Measurements from ENCODE around the gene CDC14A.
"Not testable (repeated sequence)": the region's sequence is repeated elsewhere in the genome, so short reads cannot be mapped to it uniquely, and the experiment has no call there.

Gene CDC14A

GRCh38 chr1:100407390-100407789 is 55.1 kb downstream of the CDC14A start:
- H3K9me3 ChIP-seq (ENCODE audit: control insufficient read depth, low read length); H3K36me3 ChIP-seq (ENCODE audit: control insufficient read depth, insufficient read depth, low read length, severe bottlenecking); H3K4me1 ChIP-seq (ENCODE audit: control insufficient read depth, insufficient read depth, low read length); DNase-seq (ENCODE audit: low read depth); H3K27me3 ChIP-seq (replicated peaks; ENCODE audit: control insufficient read depth, insufficient read depth, low read length); H3K4me3 ChIP-seq (ENCODE audit: low read length); H3K9ac ChIP-seq (ENCODE audit: low read length): not testable (repeated sequence)

DNA sequence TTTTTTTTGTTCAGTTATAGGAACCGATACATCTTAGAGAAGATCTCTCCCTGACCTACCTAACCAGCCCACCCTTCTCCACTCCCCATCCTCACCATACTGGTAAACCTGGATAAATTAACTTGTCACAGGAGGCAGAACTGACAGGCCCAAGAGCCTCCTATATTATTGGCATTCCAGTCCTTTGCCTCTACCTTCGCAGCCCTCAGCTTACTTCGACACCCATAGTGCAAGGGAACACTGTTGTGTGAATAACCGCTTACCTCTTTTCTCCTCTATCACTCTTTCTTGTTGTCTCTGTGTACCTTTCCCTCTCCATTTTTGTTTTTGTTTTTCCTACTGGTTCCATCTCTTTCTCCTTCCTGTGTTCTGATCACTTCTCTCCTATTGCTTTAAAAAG is 58.7 kb downstream of the CDC14A start:
- H3K4me3 ChIP-seq (ENCODE audit: low read length): no peak overlapping the region
- H3K9ac ChIP-seq (ENCODE audit: low read length): no peak overlapping the region
- DNase-seq (ENCODE audit: low read depth): no peak
- H3K4me1 ChIP-seq (ENCODE audit: control insufficient read depth, insufficient read depth, low read length): peaks cover 13% of the 10 kb centered on the region
- H3K36me3 ChIP-seq (ENCODE audit: control insufficient read depth, insufficient read depth, low read length, severe bottlenecking): no peaks in the 10 kb centered on the region
- no peaks in the 10 kb centered on the region for H3K27me3 ChIP-seq (replicated peaks; ENCODE audit: control insufficient read depth, insufficient read depth, low read length)
- H3K9me3 ChIP-seq (ENCODE audit: control insufficient read depth, low read length): no peaks in the 10 kb centered on the region

GRCh38 chr1:100411574-100411973 is 59.3 kb downstream of the CDC14A start:
- H3K27me3 ChIP-seq (replicated peaks; ENCODE audit: control insufficient read depth, insufficient read depth, low read length): no peaks in the 10 kb centered on the region
- no peaks in the 10 kb centered on the region for H3K9me3 ChIP-seq (ENCODE audit: control insufficient read depth, low read length)
- no peak overlapping the region for H3K9ac ChIP-seq (ENCODE audit: low read length)
- H3K4me3 ChIP-seq (ENCODE audit: low read length): no peak overlapping the region
- no peaks in the 10 kb centered on the region for H3K36me3 ChIP-seq (ENCODE audit: control insufficient read depth, insufficient read depth, low read length, severe bottlenecking)
- no peak for DNase-seq (ENCODE audit: low read depth)
- peaks cover 13% of the 10 kb centered on the region for H3K4me1 ChIP-seq (ENCODE audit: control insufficient read depth, insufficient read depth, low read length)

DNA sequence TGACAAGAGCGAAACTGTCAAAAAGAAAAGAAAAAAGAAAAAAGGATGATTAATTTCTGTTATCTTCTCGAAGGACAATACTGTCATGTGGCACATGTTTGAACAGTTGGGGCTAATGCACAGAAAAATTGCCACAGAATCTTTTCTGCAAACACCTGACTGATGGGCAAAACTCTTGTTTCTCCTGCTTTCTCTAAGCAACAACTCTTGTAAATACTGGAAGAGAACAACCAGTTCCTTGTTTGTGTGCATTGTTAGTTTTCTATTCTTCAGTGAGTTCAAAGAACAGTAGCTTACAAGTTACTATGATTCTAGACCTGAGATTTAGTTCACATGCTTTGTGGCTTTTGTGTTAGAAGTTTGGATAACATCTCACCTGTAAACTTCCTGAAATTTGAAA is 60.7 kb downstream of the CDC14A start:
- no peak for DNase-seq (ENCODE audit: low read depth)
- H3K9me3 ChIP-seq (ENCODE audit: control insufficient read depth, low read length): no peaks in the 10 kb centered on the region

DNA sequence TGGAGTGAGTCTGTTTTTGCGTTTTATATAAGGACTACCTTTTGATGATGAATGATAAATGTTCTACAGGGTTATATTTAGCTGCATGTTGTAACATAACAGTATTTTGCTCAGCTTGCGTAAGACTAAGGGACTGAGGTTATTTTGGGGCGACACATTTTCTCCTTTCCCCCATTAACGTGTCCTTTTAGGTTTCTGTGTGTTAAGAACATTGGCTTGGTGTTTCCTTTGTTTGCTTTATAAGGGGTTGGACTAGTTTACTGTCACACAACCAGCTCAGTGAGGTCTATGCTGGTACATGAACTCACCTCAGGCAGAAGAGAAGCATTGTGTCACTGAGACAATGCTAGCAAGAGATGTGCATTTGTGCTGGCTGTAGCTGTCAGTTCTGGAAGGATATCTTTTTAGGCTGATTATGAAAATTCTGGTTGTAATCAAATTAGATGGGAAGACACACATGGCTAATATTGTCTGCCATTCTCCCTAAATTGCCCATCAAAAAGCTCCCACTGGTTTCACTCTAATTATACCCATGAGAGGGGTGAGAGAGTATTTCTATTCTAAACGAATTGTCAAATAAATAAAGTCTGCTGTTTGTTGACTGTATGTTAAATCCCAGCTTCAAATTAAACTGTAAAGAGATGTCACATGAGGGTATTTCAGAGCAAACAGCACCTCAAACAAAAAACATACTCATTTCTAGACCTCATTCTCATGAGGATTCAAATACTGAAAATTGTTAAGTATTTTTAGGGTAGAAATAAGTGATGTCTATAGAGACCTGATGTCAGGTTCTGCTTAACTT is 62.6 kb downstream of the CDC14A start:
- Histone ChIP-seq H3K36me3 (ENCODE audit: control insufficient read depth, insufficient read depth, low read length, severe bottlenecking) (no peaks in the 10 kb centered on the region), H3K27me3 (replicated peaks; ENCODE audit: control insufficient read depth, insufficient read depth, low read length) (no peaks in the 10 kb centered on the region), H3K4me3 (ENCODE audit: low read length) (no peak overlapping the region), H3K9ac (ENCODE audit: low read length) (no peak overlapping the region), H3K4me1 (ENCODE audit: control insufficient read depth, insufficient read depth, low read length) (peaks cover 13% of the 10 kb centered on the region), H3K9me3 (ENCODE audit: control insufficient read depth, low read length) (no peaks in the 10 kb centered on the region)
- DNase-seq (ENCODE audit: low read depth): no peak

More for the DNA sequence above, 60.7 kb downstream of the CDC14A start:
- Histone ChIP-seq H3K9ac (ENCODE audit: low read length) (no peak overlapping the region), H3K4me1 (ENCODE audit: control insufficient read depth, insufficient read depth, low read length) (peaks cover 13% of the 10 kb centered on the region), H3K36me3 (ENCODE audit: control insufficient read depth, insufficient read depth, low read length, severe bottlenecking) (no peaks in the 10 kb centered on the region), H3K27me3 (replicated peaks; ENCODE audit: control insufficient read depth, insufficient read depth, low read length) (no peaks in the 10 kb centered on the region), H3K4me3 (ENCODE audit: low read length) (no peak overlapping the region)

DNA sequence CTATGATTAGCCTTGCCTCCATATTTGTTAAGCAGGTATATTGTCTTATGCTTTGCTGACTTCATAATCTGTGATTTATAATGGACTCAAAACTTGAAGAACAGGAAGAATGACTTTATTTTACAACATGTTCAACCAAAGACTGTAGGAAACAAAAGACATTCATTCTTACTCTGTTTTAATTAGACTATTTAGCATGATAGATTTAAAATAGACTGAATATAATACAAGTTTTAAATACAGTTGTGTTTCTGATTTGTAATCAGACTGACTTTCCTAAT is 63.1 kb downstream of the CDC14A start:
- H3K9me3 ChIP-seq (ENCODE audit: control insufficient read depth, low read length): no peaks in the 10 kb centered on the region
- H3K9ac ChIP-seq (ENCODE audit: low read length): no peak overlapping the region
- DNase-seq (ENCODE audit: low read depth): no peak
- no peak overlapping the region for H3K4me3 ChIP-seq (ENCODE audit: low read length)
- no peaks in the 10 kb centered on the region for H3K27me3 ChIP-seq (replicated peaks; ENCODE audit: control insufficient read depth, insufficient read depth, low read length)
- H3K36me3 ChIP-seq (ENCODE audit: control insufficient read depth, insufficient read depth, low read length, severe bottlenecking): no peaks in the 10 kb centered on the region
- peaks cover 13% of the 10 kb centered on the region for H3K4me1 ChIP-seq (ENCODE audit: control insufficient read depth, insufficient read depth, low read length)

GRCh38 chr1:100419072-100419471 is 66.8 kb downstream of the CDC14A start:
- H3K4me1 ChIP-seq (ENCODE audit: control insufficient read depth, insufficient read depth, low read length): peaks cover 13% of the 10 kb centered on the region

DNA sequence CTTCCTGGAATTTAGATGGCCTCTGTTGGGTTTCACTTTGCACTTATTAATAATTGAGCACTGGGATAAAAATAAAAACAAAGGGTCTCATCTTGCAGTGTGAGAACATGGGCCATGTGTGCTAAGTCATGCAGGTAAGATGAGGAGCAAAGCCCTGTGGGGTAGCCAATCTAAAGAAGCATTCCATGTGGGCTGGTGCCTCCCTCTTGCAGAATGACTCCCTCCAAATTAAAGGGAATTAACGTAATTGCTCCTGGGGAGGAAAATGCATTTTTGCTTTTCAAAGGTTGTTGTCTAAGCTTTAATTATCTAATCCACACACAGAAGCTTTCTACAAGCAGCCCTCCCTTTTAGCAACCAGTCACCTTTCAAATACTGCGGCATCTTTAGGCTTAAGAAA is 69.8 kb downstream of the CDC14A start:
- Histone ChIP-seq H3K4me3 (ENCODE audit: low read length) (no peak overlapping the region), H3K9me3 (ENCODE audit: control insufficient read depth, low read length) (no peaks in the 10 kb centered on the region), H3K4me1 (ENCODE audit: control insufficient read depth, insufficient read depth, low read length) (no peaks in the 10 kb centered on the region), H3K9ac (ENCODE audit: low read length) (no peak overlapping the region), H3K27me3 (replicated peaks; ENCODE audit: control insufficient read depth, insufficient read depth, low read length) (no peaks in the 10 kb centered on the region), H3K36me3 (ENCODE audit: control insufficient read depth, insufficient read depth, low read length, severe bottlenecking) (no peaks in the 10 kb centered on the region)
- DNase-seq (ENCODE audit: low read depth): no peak

More at GRCh38 chr1:100419072-100419471, 66.8 kb downstream of the CDC14A start:
- no peak overlapping the region for H3K4me3 ChIP-seq (ENCODE audit: low read length)
- H3K36me3 ChIP-seq (ENCODE audit: control insufficient read depth, insufficient read depth, low read length, severe bottlenecking): no peaks in the 10 kb centered on the region
- H3K27me3 ChIP-seq (replicated peaks; ENCODE audit: control insufficient read depth, insufficient read depth, low read length): no peaks in the 10 kb centered on the region
- no peak overlapping the region for H3K9ac ChIP-seq (ENCODE audit: low read length)
- H3K9me3 ChIP-seq (ENCODE audit: control insufficient read depth, low read length): no peaks in the 10 kb centered on the region
- no peak for DNase-seq (ENCODE audit: low read depth)

GRCh38 chr1:100423832-100424337 is 71.6 kb downstream of the CDC14A start:
- Histone ChIP-seq H3K9me3 (ENCODE audit: control insufficient read depth, low read length) (no peaks in the 10 kb centered on the region), H3K36me3 (ENCODE audit: control insufficient read depth, insufficient read depth, low read length, severe bottlenecking) (no peaks in the 10 kb centered on the region), H3K4me1 (ENCODE audit: control insufficient read depth, insufficient read depth, low read length) (no peaks in the 10 kb centered on the region), H3K27me3 (replicated peaks; ENCODE audit: control insufficient read depth, insufficient read depth, low read length) (no peaks in the 10 kb centered on the region), H3K9ac (ENCODE audit: low read length) (no peak overlapping the region), H3K4me3 (ENCODE audit: low read length) (no peak overlapping the region)
- no peak for DNase-seq (ENCODE audit: low read depth)

- no peaks in the 10 kb centered on the region for H3K36me3 ChIP-seq (ENCODE audit: control insufficient read depth, insufficient read depth, low read length, severe bottlenecking)
- no peaks in the 10 kb centered on the region for H3K27me3 ChIP-seq (replicated peaks; ENCODE audit: control insufficient read depth, insufficient read depth, low read length)
- DNase-seq (ENCODE audit: low read depth): no peak
- no peak overlapping the region for H3K9ac ChIP-seq (ENCODE audit: low read length)
- H3K4me1 ChIP-seq (ENCODE audit: control insufficient read depth, insufficient read depth, low read length): no peaks in the 10 kb centered on the region
- H3K4me3 ChIP-seq (ENCODE audit: low read length): no peak overlapping the region
- no peaks in the 10 kb centered on the region for H3K9me3 ChIP-seq (ENCODE audit: control insufficient read depth, low read length)
Measured at GRCh38 chr1:100428160-100428559, 75.9 kb downstream of the CDC14A start.

GRCh38 chr1:100430325-100430756 is 78.0 kb downstream of the CDC14A start:
- Histone ChIP-seq H3K4me3 (ENCODE audit: low read length) (no peak overlapping the region), H3K27me3 (replicated peaks; ENCODE audit: control insufficient read depth, insufficient read depth, low read length) (no peaks in the 10 kb centered on the region), H3K4me1 (ENCODE audit: control insufficient read depth, insufficient read depth, low read length) (no peaks in the 10 kb centered on the region), H3K9ac (ENCODE audit: low read length) (no peak overlapping the region), H3K36me3 (ENCODE audit: control insufficient read depth, insufficient read depth, low read length, severe bottlenecking) (no peaks in the 10 kb centered on the region), H3K9me3 (ENCODE audit: control insufficient read depth, low read length) (no peaks in the 10 kb centered on the region)
- DNase-seq (ENCODE audit: low read depth): no peak

GRCh38 chr1:100431954-100432353 is 79.6 kb downstream of the CDC14A start:
- no peak for DNase-seq (ENCODE audit: low read depth)
- Histone ChIP-seq H3K36me3 (ENCODE audit: control insufficient read depth, insufficient read depth, low read length, severe bottlenecking) (no peaks in the 10 kb centered on the region), H3K4me3 (ENCODE audit: low read length) (no peak overlapping the region), H3K4me1 (ENCODE audit: control insufficient read depth, insufficient read depth, low read length) (no peaks in the 10 kb centered on the region), H3K9ac (ENCODE audit: low read length) (no peak overlapping the region), H3K27me3 (replicated peaks; ENCODE audit: control insufficient read depth, insufficient read depth, low read length) (no peaks in the 10 kb centered on the region), H3K9me3 (ENCODE audit: control insufficient read depth, low read length) (no peaks in the 10 kb centered on the region)
